Memory B cell (primary cell): ENCODE data around the gene B3GNT5.
A peak's percentile ranks its signal among the peaks of the same experiment; 100 is the strongest.

ENCODE experiments used
- ATAC-seq: fragments of 150-1000 bp; cut with Tn5 transposase; 2 replicates; pipeline ENCODE4 v1.10.0; 2021; ENCODE audit warnings: low read depth, mild to moderate bottlenecking, moderate library complexity
- DNase-seq, 2 donors: peaks; one replicate each; pipeline ENCODE4 v3.0.0; 2022; ENCODE audit warnings: low spot score in 2 of 2
- H3K27ac Mint-ChIP-seq: one replicate; pipeline ENCODE4 v1.8.0; 2022; ENCODE audit warnings: mild to moderate bottlenecking, moderate library complexity, mixed read lengths
- H3K27me3 Mint-ChIP-seq: one replicate; pipeline ENCODE4 v1.8.0; 2022; ENCODE audit warnings: mixed read lengths
- H3K36me3 Mint-ChIP-seq: one replicate; pipeline ENCODE4 v1.8.0; 2022; ENCODE audit warnings: mild to moderate bottlenecking, mixed read lengths
- H3K4me1 Mint-ChIP-seq: one replicate; pipeline ENCODE4 v1.8.0; 2022; ENCODE audit warnings: mixed read lengths
- H3K4me3 Mint-ChIP-seq: one replicate; pipeline ENCODE4 v1.8.0; 2022; ENCODE audit warnings: mild to moderate bottlenecking, moderate library complexity, mixed read lengths
- H3K9me3 Mint-ChIP-seq: one replicate; pipeline ENCODE4 v1.8.0; 2022; ENCODE audit warnings: mixed read lengths

Gene B3GNT5

GRCh38 chr3:183265157-183265642 is 12.1 kb downstream of the B3GNT5 start:
- Mint-ChIP-seq H3K27me3 (peaks cover 15% of the 10 kb centered on the region), H3K27ac (no peak overlapping the region), H3K36me3 (no peaks in the 10 kb centered on the region), H3K9me3 (no peaks in the 10 kb centered on the region), H3K4me3 (no peak overlapping the region), H3K4me1 (peaks cover 5% of the 10 kb centered on the region)
- DNase-seq (no peak), ATAC-seq (no peak)

GRCh38 chr3:183265834-183266417 is 12.9 kb downstream of the B3GNT5 start:
- no peak for DNase-seq
- no peak overlapping the region for H3K4me3 Mint-ChIP-seq
- H3K4me1 Mint-ChIP-seq = no peaks in the 10 kb centered on the region

GRCh38 chr3:183266454-183266853 is 13.4 kb downstream of the B3GNT5 start:
- no peak for DNase-seq
- Mint-ChIP-seq H3K9me3 (no peaks in the 10 kb centered on the region), H3K4me3 (no peak overlapping the region), H3K36me3 (no peaks in the 10 kb centered on the region), H3K4me1 (no peaks in the 10 kb centered on the region), H3K27ac (no peak overlapping the region), H3K27me3 (peaks cover 15% of the 10 kb centered on the region)
- ATAC-seq = no peak

More at GRCh38 chr3:183265834-183266417, 12.9 kb downstream of the B3GNT5 start:
- Mint-ChIP-seq H3K27me3 (peaks cover 15% of the 10 kb centered on the region), H3K27ac (no peak overlapping the region), H3K9me3 (no peaks in the 10 kb centered on the region), H3K36me3 (no peaks in the 10 kb centered on the region)
- no peak for ATAC-seq

- H3K36me3 Mint-ChIP-seq = no peaks in the 10 kb centered on the region
These were observed 14.1 kb downstream of the B3GNT5 start for GRCh38 chr3:183267140-183267539.

GRCh38 chr3:183268366-183268765 is 15.3 kb downstream of the B3GNT5 start:
- Mint-ChIP-seq H3K36me3 (no peaks in the 10 kb centered on the region), H3K27me3 (peaks cover 13% of the 10 kb centered on the region), H3K4me3 (no peak overlapping the region), H3K9me3 (no peaks in the 10 kb centered on the region), H3K27ac (no peak overlapping the region), H3K4me1 (no peaks in the 10 kb centered on the region)
- ATAC-seq (no peak), DNase-seq (no peak)

More at GRCh38 chr3:183267140-183267539, 14.1 kb downstream of the B3GNT5 start:
- H3K27me3 Mint-ChIP-seq = peaks cover 15% of the 10 kb centered on the region
- DNase-seq (no peak), ATAC-seq (no peak)
- H3K4me1 Mint-ChIP-seq = no peaks in the 10 kb centered on the region
- no peaks in the 10 kb centered on the region for H3K9me3 Mint-ChIP-seq
- H3K4me3 Mint-ChIP-seq = no peak overlapping the region
- no peak overlapping the region for H3K27ac Mint-ChIP-seq

GRCh38 chr3:183269345-183269744 is 16.3 kb downstream of the B3GNT5 start:
- Mint-ChIP-seq H3K36me3 (no peaks in the 10 kb centered on the region), H3K27me3 (peaks cover 14% of the 10 kb centered on the region), H3K4me1 (no peaks in the 10 kb centered on the region), H3K27ac (no peak overlapping the region), H3K9me3 (no peaks in the 10 kb centered on the region), H3K4me3 (no peak overlapping the region)
- no peak for DNase-seq
- ATAC-seq = no peak

- H3K4me3 Mint-ChIP-seq = no peak overlapping the region
- no peak for DNase-seq
- ATAC-seq = no peak
- H3K27ac Mint-ChIP-seq = no peak overlapping the region
- H3K27me3 Mint-ChIP-seq = peaks cover 17% of the 10 kb centered on the region
- no peaks in the 10 kb centered on the region for H3K9me3 Mint-ChIP-seq
- H3K4me1 Mint-ChIP-seq = no peaks in the 10 kb centered on the region
- no peaks in the 10 kb centered on the region for H3K36me3 Mint-ChIP-seq
These were observed 17.3 kb downstream of the B3GNT5 start for GRCh38 chr3:183270344-183270743.

GRCh38 chr3:183272142-183272541 is 19.1 kb downstream of the B3GNT5 start:
- Mint-ChIP-seq H3K36me3 (no peaks in the 10 kb centered on the region), H3K9me3 (no peaks in the 10 kb centered on the region), H3K27ac (no peak overlapping the region), H3K4me1 (no peaks in the 10 kb centered on the region), H3K4me3 (no peak overlapping the region), H3K27me3 (peaks cover 18% of the 10 kb centered on the region)
- DNase-seq = no peak
- ATAC-seq = no peak

GRCh38 chr3:183272791-183273190 is 19.7 kb downstream of the B3GNT5 start:
- peaks cover 16% of the 10 kb centered on the region for H3K27me3 Mint-ChIP-seq
- no peaks in the 10 kb centered on the region for H3K9me3 Mint-ChIP-seq
- no peak overlapping the region for H3K4me3 Mint-ChIP-seq
- ATAC-seq (no peak), DNase-seq (no peak)
- no peaks in the 10 kb centered on the region for H3K36me3 Mint-ChIP-seq
- H3K27ac Mint-ChIP-seq = no peak overlapping the region
- H3K4me1 Mint-ChIP-seq = no peaks in the 10 kb centered on the region

- no peak overlapping the region for H3K4me3 Mint-ChIP-seq
- no peak for ATAC-seq
- DNase-seq = no peak
These were observed 21.6 kb downstream of the B3GNT5 start for GRCh38 chr3:183274609-183275008.

GRCh38 chr3:183275418-183275817 is 22.4 kb downstream of the B3GNT5 start:
- no peak overlapping the region for H3K4me3 Mint-ChIP-seq
- H3K27me3 Mint-ChIP-seq = peaks cover 6% of the 10 kb centered on the region
- no peaks in the 10 kb centered on the region for H3K36me3 Mint-ChIP-seq
- no peaks in the 10 kb centered on the region for H3K4me1 Mint-ChIP-seq
- no peak for DNase-seq
- no peaks in the 10 kb centered on the region for H3K9me3 Mint-ChIP-seq
- ATAC-seq = peak; percentile 29
- no peak overlapping the region for H3K27ac Mint-ChIP-seq

More at GRCh38 chr3:183274609-183275008, 21.6 kb downstream of the B3GNT5 start:
- H3K4me1 Mint-ChIP-seq = no peaks in the 10 kb centered on the region
- peaks cover 10% of the 10 kb centered on the region for H3K27me3 Mint-ChIP-seq
- no peak overlapping the region for H3K27ac Mint-ChIP-seq
- no peaks in the 10 kb centered on the region for H3K9me3 Mint-ChIP-seq
- H3K36me3 Mint-ChIP-seq = no peaks in the 10 kb centered on the region

GRCh38 chr3:183275937-183276336 is 22.9 kb downstream of the B3GNT5 start:
- Mint-ChIP-seq H3K4me1 (no peaks in the 10 kb centered on the region), H3K36me3 (no peaks in the 10 kb centered on the region), H3K27ac (no peak overlapping the region), H3K4me3 (no peak overlapping the region), H3K9me3 (no peaks in the 10 kb centered on the region), H3K27me3 (peaks cover 6% of the 10 kb centered on the region)
- no peak for DNase-seq
- ATAC-seq = no peak

GRCh38 chr3:183277260-183277659 is 24.2 kb downstream of the B3GNT5 start:
- Mint-ChIP-seq H3K4me1 (no peaks in the 10 kb centered on the region), H3K27me3 (peaks cover 8% of the 10 kb centered on the region), H3K4me3 (no peak overlapping the region), H3K36me3 (no peaks in the 10 kb centered on the region), H3K27ac (no peak overlapping the region), H3K9me3 (no peaks in the 10 kb centered on the region)
- DNase-seq (no peak), ATAC-seq (no peak)

GRCh38 chr3:183278479-183279088 is 25.5 kb downstream of the B3GNT5 start:
- H3K27me3 Mint-ChIP-seq = peaks cover 10% of the 10 kb centered on the region
- no peaks in the 10 kb centered on the region for H3K4me1 Mint-ChIP-seq
- no peaks in the 10 kb centered on the region for H3K36me3 Mint-ChIP-seq
- DNase-seq = no peak
- H3K9me3 Mint-ChIP-seq = no peaks in the 10 kb centered on the region
- ATAC-seq = no peak
- no peak overlapping the region for H3K4me3 Mint-ChIP-seq
- H3K27ac Mint-ChIP-seq = no peak overlapping the region

- peaks cover 10% of the 10 kb centered on the region for H3K27me3 Mint-ChIP-seq
- H3K4me3 Mint-ChIP-seq = no peak overlapping the region
- no peaks in the 10 kb centered on the region for H3K36me3 Mint-ChIP-seq
- H3K4me1 Mint-ChIP-seq = no peaks in the 10 kb centered on the region
- H3K9me3 Mint-ChIP-seq = no peaks in the 10 kb centered on the region
- H3K27ac Mint-ChIP-seq = no peak overlapping the region
- DNase-seq (no peak), ATAC-seq (no peak)
These were observed 26.3 kb downstream of the B3GNT5 start for GRCh38 chr3:183279371-183279770.
